ENCODE measurements around the gene CCL4. TPM values are rescaled to one million over a fixed set of nuclear protein-coding genes. Genes with fewer than 3 reads are reported as not detected.
"Not testable (repeated sequence)": the region's sequence is repeated elsewhere in the genome, so short reads cannot be mapped to it uniquely, and the experiment has no call there.

The CCL4 gene
- total RNA-seq, 4 donors from 2014 or later, result 0.90 to 2.4 (median 1.9) TPM; not detected in 1

GRCh38 chr17:36095992-36096391 is 7.6 kb upstream of the CCL4 start:
- 71 to 88% methylated on average over 1 of the region's 1 CpG for WGBS, 2 donors
- Histone ChIP-seq H3K9me3 (no peaks in the 10 kb centered on the region), H3K4me1 (no peaks in the 10 kb centered on the region), H3K4me3 (no peak overlapping the region), H3K27ac (no peak overlapping the region), H3K27me3 (peaks cover 0 to 5% of the 10 kb centered on the region in 2 donors), H3K36me3 (no peaks in the 10 kb centered on the region)
- TF ChIP-seq EP300 (IDR thresholded peaks at IDR 0.05) (no peak), POLR2A (IDR thresholded peaks at IDR 0.05) (no peak)
- TF ChIP-seq, protein P1, sequence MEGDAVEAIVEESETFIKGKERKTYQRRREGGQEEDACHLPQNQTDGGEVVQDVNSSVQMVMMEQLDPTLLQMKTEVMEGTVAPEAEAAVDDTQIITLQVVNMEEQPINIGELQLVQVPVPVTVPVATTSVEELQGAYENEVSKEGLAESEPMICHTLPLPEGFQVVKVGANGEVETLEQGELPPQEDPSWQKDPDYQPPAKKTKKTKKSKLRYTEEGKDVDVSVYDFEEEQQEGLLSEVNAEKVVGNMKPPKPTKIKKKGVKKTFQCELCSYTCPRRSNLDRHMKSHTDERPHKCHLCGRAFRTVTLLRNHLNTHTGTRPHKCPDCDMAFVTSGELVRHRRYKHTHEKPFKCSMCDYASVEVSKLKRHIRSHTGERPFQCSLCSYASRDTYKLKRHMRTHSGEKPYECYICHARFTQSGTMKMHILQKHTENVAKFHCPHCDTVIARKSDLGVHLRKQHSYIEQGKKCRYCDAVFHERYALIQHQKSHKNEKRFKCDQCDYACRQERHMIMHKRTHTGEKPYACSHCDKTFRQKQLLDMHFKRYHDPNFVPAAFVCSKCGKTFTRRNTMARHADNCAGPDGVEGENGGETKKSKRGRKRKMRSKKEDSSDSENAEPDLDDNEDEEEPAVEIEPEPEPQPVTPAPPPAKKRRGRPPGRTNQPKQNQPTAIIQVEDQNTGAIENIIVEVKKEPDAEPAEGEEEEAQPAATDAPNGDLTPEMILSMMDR (IDR thresholded peaks at IDR 0.05), result no peak
- no peak for DNase-seq (ENCODE audit: low spot score in 2 of 2)

DNA sequence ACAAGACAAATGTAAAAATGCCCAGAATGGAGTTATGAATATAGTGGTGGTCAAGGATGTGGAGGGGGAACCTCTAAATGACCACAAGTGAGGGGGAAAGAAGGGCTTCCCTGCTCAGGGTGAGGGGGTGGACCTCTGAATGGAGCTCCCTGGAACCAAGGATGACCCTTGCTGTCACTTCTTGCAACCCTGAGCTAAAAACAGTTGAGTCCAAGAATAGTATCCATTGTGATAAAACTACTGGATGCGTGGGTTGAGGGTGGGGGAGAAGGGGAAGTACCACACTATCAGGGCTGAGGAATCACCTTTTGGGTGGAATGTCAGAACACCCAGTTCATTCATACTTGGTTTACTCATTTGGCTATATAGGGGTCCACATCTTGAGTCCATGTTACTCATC is 4.6 kb upstream of the CCL4 start:
- DNase-seq (ENCODE audit: low spot score in 2 of 2); H3K4me3 ChIP-seq; H3K4me1 ChIP-seq; H3K27ac ChIP-seq; H3K9me3 ChIP-seq; H3K36me3 ChIP-seq; H3K27me3 ChIP-seq: not testable (repeated sequence)
- WGBS, 2 donors, result 59 to 71% methylated on average over 1 of the region's 1 CpG

- H3K9me3 ChIP-seq; H3K36me3 ChIP-seq; H3K27me3 ChIP-seq; DNase-seq (ENCODE audit: low spot score in 2 of 2); H3K4me1 ChIP-seq; H3K27ac ChIP-seq; H3K4me3 ChIP-seq: not testable (repeated sequence)
- WGBS, 2 donors, result 57 to 62% methylated on average over 7 of the region's 7 CpGs
These were observed 619 bp downstream of the CCL4 start for GRCh38 chr17:36104246-36104645.

- H3K36me3 ChIP-seq, result no peaks in the 10 kb centered on the region
- H3K9me3 ChIP-seq, result no peaks in the 10 kb centered on the region
- 20 to 32% methylated on average over 4 of the region's 4 CpGs for WGBS, 2 donors
- no peak overlapping the region for H3K27ac ChIP-seq
- TF ChIP-seq, protein P1 (IDR thresholded peaks at IDR 0.05), result no peak
- TF ChIP-seq POLR2A (IDR thresholded peaks at IDR 0.05) (no peak), EP300 (IDR thresholded peaks at IDR 0.05) (no peak)
- DNase-seq (ENCODE audit: low spot score in 2 of 2), result no peak
- no peak overlapping the region for H3K4me3 ChIP-seq
- no peaks in the 10 kb centered on the region for H3K4me1 ChIP-seq
- H3K27me3 ChIP-seq, result no peaks in the 10 kb centered on the region
These were observed 1.1 kb downstream of the CCL4 start for GRCh38 chr17:36104701-36105181.

- Histone ChIP-seq H3K9me3 (no peaks in the 10 kb centered on the region), H3K4me3 (no peak overlapping the region), H3K27ac (no peak overlapping the region), H3K27me3 (no peaks in the 10 kb centered on the region), H3K36me3 (no peaks in the 10 kb centered on the region), H3K4me1 (no peaks in the 10 kb centered on the region)
- TF ChIP-seq POLR2A (IDR thresholded peaks at IDR 0.05) (no peak), EP300 (IDR thresholded peaks at IDR 0.05) (no peak)
- TF ChIP-seq, protein P1 (IDR thresholded peaks at IDR 0.05), result no peak
- no peak for DNase-seq (ENCODE audit: low spot score in 2 of 2)
- WGBS, 2 donors, result 76 to 85% methylated on average over 5 of the region's 5 CpGs
These were observed 2.3 kb downstream of the CCL4 start for GRCh38 chr17:36105781-36106492.

- Histone ChIP-seq H3K4me3 (no peak overlapping the region), H3K27ac (no peak overlapping the region), H3K4me1 (no peaks in the 10 kb centered on the region), H3K27me3 (no peaks in the 10 kb centered on the region), H3K9me3 (no peaks in the 10 kb centered on the region), H3K36me3 (no peaks in the 10 kb centered on the region)
- no peak for DNase-seq (ENCODE audit: low spot score in 2 of 2)
- WGBS, 2 donors, result 71 to 79% methylated on average over 6 of the region's 6 CpGs
- TF ChIP-seq EP300 (IDR thresholded peaks at IDR 0.05), result no peak
- TF ChIP-seq, protein P1 (IDR thresholded peaks at IDR 0.05), result no peak
- no peak for TF ChIP-seq POLR2A (IDR thresholded peaks at IDR 0.05)
These were observed 2.8 kb downstream of the CCL4 start for GRCh38 chr17:36106493-36106835.

Data from tibial nerve (tissue), 4 donors.